ENCODE data around the gene DLGAP1. TPM values are rescaled to one million over a fixed set of nuclear protein-coding genes. Genes with fewer than 3 reads are reported as not detected.
A peak's percentile ranks its signal among the peaks of the same experiment; 100 is the strongest.

DLGAP1 gene
- total RNA-seq, 1 donor from 2014 or later = 0.28 TPM

GRCh38 chr18:3524706-3525105, 930.4 kb downstream of the DLGAP1 start:
- ATAC-seq = no peak

GRCh38 chr18:3520230-3521085, 934.6 kb downstream of the DLGAP1 start:
- no peak for ATAC-seq

- no peak for ATAC-seq
These were observed 940.5 kb downstream of the DLGAP1 start for GRCh38 chr18:3514312-3515216.

GRCh38 chr18:3513481-3513880, 941.6 kb downstream of the DLGAP1 start:
- ATAC-seq = no peak

- peak; percentile 95 for ATAC-seq
These were observed 943.1 kb downstream of the DLGAP1 start for GRCh38 chr18:3511980-3512379.

- no peak for ATAC-seq
These were observed 944.2 kb downstream of the DLGAP1 start for GRCh38 chr18:3510896-3511295.

GRCh38 chr18:3510024-3510423, 945.1 kb downstream of the DLGAP1 start:
- ATAC-seq = no peak

GRCh38 chr18:3508576-3509549, 946.2 kb downstream of the DLGAP1 start:
- peak; percentile 70 for ATAC-seq

GRCh38 chr18:3504637-3505036, 950.5 kb downstream of the DLGAP1 start:
- no peak for ATAC-seq

- ATAC-seq = no peak
These were observed 952.5 kb downstream of the DLGAP1 start for GRCh38 chr18:3502650-3503049.

- ATAC-seq = no peak
These were observed 955.1 kb downstream of the DLGAP1 start for GRCh38 chr18:3500016-3500415.

GRCh38 chr18:3499501-3499900, 955.6 kb downstream of the DLGAP1 start:
- ATAC-seq = no peak

- ATAC-seq = peak; percentile 29
These were observed 956.2 kb downstream of the DLGAP1 start for GRCh38 chr18:3498698-3499471.

- ATAC-seq = no peak
These were observed 959.2 kb downstream of the DLGAP1 start for GRCh38 chr18:3495691-3496430.

- no peak for ATAC-seq
These were observed 960.5 kb downstream of the DLGAP1 start for GRCh38 chr18:3494569-3494968.

- no peak for ATAC-seq
These were observed 960.9 kb downstream of the DLGAP1 start for GRCh38 chr18:3494245-3494526.

- ATAC-seq = no peak
These were observed 961.4 kb downstream of the DLGAP1 start for GRCh38 chr18:3493501-3494244.

GRCh38 chr18:3492721-3493120, 962.4 kb downstream of the DLGAP1 start:
- no peak for ATAC-seq

GRCh38 chr18:3491981-3492555, 963.0 kb downstream of the DLGAP1 start:
- ATAC-seq = no peak

- no peak for ATAC-seq
These were observed 965.6 kb downstream of the DLGAP1 start for GRCh38 chr18:3489462-3489861.
